Vagina (tissue), 2 donors: ENCODE measurements around the gene PLA2G5. TPM values are rescaled to one million over a fixed set of nuclear protein-coding genes. Genes with fewer than 3 reads are reported as not detected.
"Not testable (repeated sequence)": the region's sequence is repeated elsewhere in the genome, so short reads cannot be mapped to it uniquely, and the experiment has no call there.

ENCODE experiments used
- DNase-seq, 2 donors: peaks; one replicate each; pipeline ENCODE4 v3.0.0-alpha.2; 2017; ENCODE audit errors: extremely low spot score in 2 of 2
- H3K27ac ChIP-seq: fragments of 200-600 bp; sonication (generic); one replicate; pipeline ENCODE4 v1.5.1; 2019
- H3K27me3 ChIP-seq: fragments of 200-600 bp; sonication (generic); one replicate; pipeline ENCODE4 v1.5.1; 2019
- H3K36me3 ChIP-seq, 2 donors: fragments of 200-600 bp; sonication (generic); one replicate each; pipeline ENCODE4 v1.5.1; 2017 to 2019
- H3K4me1 ChIP-seq: fragments of 200-600 bp; sonication (generic); one replicate; pipeline ENCODE4 v1.5.1; 2019
- H3K4me3 ChIP-seq, 2 donors: fragments of 200-600 bp; sonication (generic); 1 replicate in 1 of 2; 2 replicates in 1 of 2; pipeline ENCODE4 v1.5.1; 2016 to 2019
- H3K9me3 ChIP-seq: fragments of 200-600 bp; sonication (generic); one replicate; pipeline ENCODE4 v1.5.1; 2019
- CTCF ChIP-seq, 3 experiments: fragments of 450-650 bp in 2 of 3; fragments of 200-600 bp in 1 of 3; sonication (generic) in 1 of 3; IDR thresholded peaks; one replicate each; pipeline ENCODE4 v1.5.1; 2017 to 2019; ENCODE audit warnings: antibody characterized with exemption in 3 of 3, mild to moderate bottlenecking in 2 of 3, moderate library complexity in 2 of 3
- POLR2A ChIP-seq, 2 donors: fragments of 450-650 bp; IDR thresholded peaks; one replicate each; pipeline ENCODE4 v1.6.1; 2017; ENCODE audit warnings: antibody characterized with exemption in 2 of 2, mild to moderate bottlenecking in 2 of 2, moderate library complexity in 2 of 2
- POLR2AphosphoS5 ChIP-seq, 2 donors: sonication (generic); formaldehyde crosslinking; IDR thresholded peaks; one replicate each; pipeline ENCODE4 v1.9.0; 2017; ENCODE audit warnings: antibody characterized with exemption in 2 of 2, mild to moderate bottlenecking in 2 of 2, low read depth in 1 of 2; ENCODE audit not compliant: insufficient read depth in 1 of 2
- intact Hi-C: fragments of 100-400 bp; cut with DNase I; formaldehyde crosslinking; loops from one replicate; pipeline ENCODE4 v1.15.1; 2023
- total RNA-seq: library from RNA; depleted of rRNA; stranded (reverse); fragments of >200 nt; gene quantifications from one replicate; pipeline ENCODE4 v1.2.3, GENCODE V29; 2016

The PLA2G5 gene
- total RNA-seq, 1 donor from 2014 or later = 2.7 TPM

DNA sequence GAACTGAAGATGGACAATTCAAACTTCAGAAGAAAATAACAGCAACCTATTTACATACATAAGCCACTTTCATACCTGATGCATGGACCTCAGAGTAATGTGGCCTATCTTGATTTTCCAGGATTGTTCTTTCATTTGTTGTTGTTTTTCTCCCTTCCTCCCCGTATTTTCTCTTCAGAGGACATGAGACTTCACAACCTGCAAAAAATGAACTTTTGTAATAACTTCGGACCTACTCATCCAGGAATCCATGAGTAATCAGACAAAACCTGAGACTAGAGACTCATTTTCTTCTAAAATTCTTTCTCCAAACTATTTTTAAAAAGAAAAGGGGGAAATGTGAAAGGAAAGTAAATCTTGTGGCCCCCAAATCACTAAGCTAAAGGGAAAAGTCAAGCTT is 17.6 kb upstream of the PLA2G5 start:
- H3K4me3 ChIP-seq = no peak overlapping the region
- H3K4me1 ChIP-seq = no peaks in the 10 kb centered on the region
- no peak for DNase-seq
- no peaks in the 10 kb centered on the region for H3K36me3 ChIP-seq
- intact Hi-C loops = no loop called here
- H3K27ac ChIP-seq = no peak overlapping the region
- H3K9me3 ChIP-seq = no peaks in the 10 kb centered on the region
- H3K27me3 ChIP-seq = no peaks in the 10 kb centered on the region
- no peak for TF ChIP-seq POLR2A (IDR thresholded peaks at IDR 0.05)
- no peak for TF ChIP-seq CTCF (IDR thresholded peaks at IDR 0.05)
- TF ChIP-seq POLR2AphosphoS5 (IDR thresholded peaks at IDR 0.05; ENCODE audit: insufficient read depth in 1 of 2, low read depth in 1 of 2) = no peak

GRCh38 chr1:20057886-20058420 is 12.0 kb upstream of the PLA2G5 start:
- TF ChIP-seq POLR2A (IDR thresholded peaks at IDR 0.05) = no peak
- no peak for TF ChIP-seq POLR2AphosphoS5 (IDR thresholded peaks at IDR 0.05; ENCODE audit: insufficient read depth in 1 of 2, low read depth in 1 of 2)
- TF ChIP-seq CTCF (IDR thresholded peaks at IDR 0.05) = no peak
- DNase-seq = no peak
- Histone ChIP-seq H3K4me1 (no peaks in the 10 kb centered on the region), H3K4me3 (no peak overlapping the region), H3K36me3 (no peaks in the 10 kb centered on the region), H3K9me3 (no peaks in the 10 kb centered on the region), H3K27ac (no peak overlapping the region), H3K27me3 (no peaks in the 10 kb centered on the region)
- intact Hi-C loops = no loop called here

DNA sequence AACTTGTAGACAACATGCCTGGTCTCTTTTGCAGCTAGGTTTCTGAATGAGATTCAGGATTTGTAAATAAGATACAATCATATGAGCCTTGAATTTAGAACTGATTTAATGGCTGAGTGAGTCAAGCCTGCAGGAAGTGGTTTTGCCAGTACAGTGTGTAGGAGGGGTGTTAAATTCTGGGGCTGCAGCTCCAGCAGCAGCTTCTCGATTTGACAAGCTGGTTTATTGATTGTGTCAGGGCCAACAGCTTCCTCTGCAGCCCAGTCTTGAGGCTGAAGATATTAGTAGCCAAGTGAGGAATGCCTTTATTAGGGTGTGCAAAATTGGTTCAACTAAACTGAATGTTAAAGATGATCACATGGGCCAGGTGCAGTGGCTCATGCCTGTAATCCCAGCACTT is 11.5 kb upstream of the PLA2G5 start:
- Histone ChIP-seq H3K4me1 (no peaks in the 10 kb centered on the region), H3K27ac (no peak overlapping the region), H3K4me3 (no peak overlapping the region), H3K9me3 (no peaks in the 10 kb centered on the region), H3K27me3 (no peaks in the 10 kb centered on the region), H3K36me3 (no peaks in the 10 kb centered on the region)
- intact Hi-C loops = no loop called here
- no peak for DNase-seq
- TF ChIP-seq POLR2AphosphoS5 (IDR thresholded peaks at IDR 0.05; ENCODE audit: insufficient read depth in 1 of 2, low read depth in 1 of 2) (no peak), CTCF (IDR thresholded peaks at IDR 0.05) (no peak), POLR2A (IDR thresholded peaks at IDR 0.05) (no peak)

GRCh38 chr1:20059847-20060246 is 10.1 kb upstream of the PLA2G5 start:
- TF ChIP-seq POLR2AphosphoS5 (IDR thresholded peaks at IDR 0.05; ENCODE audit: insufficient read depth in 1 of 2, low read depth in 1 of 2) = no peak
- TF ChIP-seq CTCF (IDR thresholded peaks at IDR 0.05) = no peak
- no peak for TF ChIP-seq POLR2A (IDR thresholded peaks at IDR 0.05)
- no peak overlapping the region for H3K4me3 ChIP-seq
- H3K4me1 ChIP-seq = no peaks in the 10 kb centered on the region
- DNase-seq = no peak
- intact Hi-C loops = no loop called here
- no peaks in the 10 kb centered on the region for H3K27me3 ChIP-seq
- no peaks in the 10 kb centered on the region for H3K36me3 ChIP-seq
- H3K9me3 ChIP-seq = no peaks in the 10 kb centered on the region
- H3K27ac ChIP-seq = no peak overlapping the region

DNA sequence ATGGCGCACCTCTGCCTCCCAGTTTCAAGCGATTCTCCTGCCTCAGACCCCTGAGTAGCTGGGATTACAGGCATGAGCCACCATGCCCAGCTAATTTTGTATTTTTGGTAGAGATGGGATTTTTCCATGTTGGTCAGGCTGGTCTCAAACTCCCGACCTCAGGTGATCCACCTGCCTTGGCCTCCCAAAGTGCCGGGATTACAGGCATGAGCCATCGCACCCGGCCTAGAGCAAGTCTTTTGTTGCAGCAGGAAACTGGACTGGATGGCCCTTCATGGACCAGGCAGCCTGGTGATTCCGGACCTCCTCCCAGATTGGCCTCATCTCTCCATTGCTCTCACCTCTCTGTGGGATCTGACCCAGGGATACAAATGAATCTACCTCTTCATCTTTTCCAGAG is 9.2 kb upstream of the PLA2G5 start:
- H3K36me3 ChIP-seq, H3K4me3 ChIP-seq, DNase-seq, H3K4me1 ChIP-seq, H3K27ac ChIP-seq, intact Hi-C loops, H3K27me3 ChIP-seq, H3K9me3 ChIP-seq: not testable (repeated sequence)

DNA sequence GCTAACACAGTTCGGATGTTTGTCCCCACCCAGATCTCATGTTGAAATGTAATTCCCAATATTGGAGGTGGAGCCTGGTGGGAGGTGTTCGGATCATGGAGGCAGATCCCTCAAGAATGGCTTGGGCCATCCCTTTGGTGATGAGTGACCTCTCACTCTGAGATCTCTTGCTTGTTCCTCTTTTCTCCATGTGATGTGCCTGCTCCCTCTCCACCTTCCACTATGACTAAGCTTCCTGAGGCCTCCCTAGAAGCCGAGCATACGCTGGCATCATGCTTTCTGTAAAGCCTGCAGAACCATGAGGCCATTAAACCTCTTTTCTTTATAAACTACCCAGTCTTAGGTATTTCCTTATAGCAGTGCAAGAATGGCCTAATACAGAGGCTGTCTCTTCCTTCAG is 8.1 kb upstream of the PLA2G5 start:
- Histone ChIP-seq H3K4me3 (no peak overlapping the region), H3K27me3 (no peaks in the 10 kb centered on the region), H3K4me1 (no peaks in the 10 kb centered on the region), H3K9me3 (no peaks in the 10 kb centered on the region), H3K27ac (no peak overlapping the region), H3K36me3 (no peaks in the 10 kb centered on the region)
- intact Hi-C loops = no loop called here
- no peak for DNase-seq
- TF ChIP-seq POLR2AphosphoS5 (IDR thresholded peaks at IDR 0.05; ENCODE audit: insufficient read depth in 1 of 2, low read depth in 1 of 2) (no peak), POLR2A (IDR thresholded peaks at IDR 0.05) (no peak), CTCF (IDR thresholded peaks at IDR 0.05) (no peak)
